GM12878 (cell line): ENCODE data around the gene RIPK4.

Source experiments
- BCL3 ChIP-seq: IDR thresholded peaks from 2 replicates; pipeline ENCODE4 v1.6.1; 2011; ENCODE audit warnings: borderline replicate concordance, low read depth, mild to moderate bottlenecking, moderate library complexity, low read length; ENCODE audit not compliant: insufficient read depth, poor library complexity, severe bottlenecking
- CTCF ChIP-seq, 3 experiments: IDR thresholded peaks in 2 of 3; conservative IDR thresholded peaks in 1 of 3; 2 replicates each; pipeline ENCODE4 v1.5.1; 2011; ENCODE audit warnings: low read depth in 3 of 3, low read length in 3 of 3, mild to moderate bottlenecking in 3 of 3, control low read depth in 2 of 3, moderate library complexity in 2 of 3, inconsistent platforms in 1 of 3, mixed read lengths in 1 of 3; ENCODE audit not compliant: control insufficient read depth in 2 of 3, insufficient read depth in 1 of 3; ENCODE audit errors: extremely low read depth in 1 of 3
- E2F4 ChIP-seq: IDR thresholded peaks from 2 replicates; pipeline ENCODE4 v1.6.1; 2012; ENCODE audit warnings: low read depth, low read length, improper control_type of control experiment
- IRF3 ChIP-seq: fragments of 450-650 bp; IDR thresholded peaks from 2 replicates; pipeline ENCODE4 v1.6.1; 2014; ENCODE audit warnings: mild to moderate bottlenecking
- JUNB ChIP-seq: IDR thresholded peaks from 2 replicates; pipeline ENCODE4 v1.6.1; 2016; ENCODE audit warnings: antibody characterized with exemption, mild to moderate bottlenecking
- NFYB ChIP-seq: IDR thresholded peaks from 2 replicates; pipeline ENCODE4 v1.6.1; 2011; ENCODE audit warnings: low read depth, mild to moderate bottlenecking, low read length, improper control_type of control experiment, moderate library complexity; ENCODE audit not compliant: insufficient read depth
- NR2C1 ChIP-seq: fragments of 450-650 bp; IDR thresholded peaks from 2 replicates; pipeline ENCODE4 v1.6.1; 2017; ENCODE audit warnings: antibody characterized with exemption, mild to moderate bottlenecking, moderate library complexity
- NRF1 ChIP-seq: conservative IDR thresholded peaks from 2 replicates; pipeline ENCODE4 v1.6.1; 2011; ENCODE audit warnings: mild to moderate bottlenecking, low read depth, low read length, improper control_type of control experiment
- POLR2AphosphoS5 ChIP-seq: IDR thresholded peaks from 2 replicates; pipeline ENCODE4 v1.6.1; 2011; ENCODE audit warnings: mild to moderate bottlenecking, low read length, inconsistent platforms
- REST ChIP-seq: IDR thresholded peaks from 2 replicates; pipeline ENCODE4 v1.6.1; 2012; ENCODE audit warnings: mild to moderate bottlenecking, low read depth, low read length
- SP1 ChIP-seq: IDR thresholded peaks from one replicate; pipeline ENCODE4 v1.6.1; 2011; ENCODE audit warnings: low read depth, low read length
- ZNF217 ChIP-seq: fragments of 450-650 bp; IDR thresholded peaks from 2 replicates; pipeline ENCODE4 v1.6.1; 2017; ENCODE audit warnings: antibody characterized with exemption, mild to moderate bottlenecking
- ZNF274 ChIP-seq: IDR thresholded peaks from one replicate; pipeline ENCODE4 v1.8.0; 2011; ENCODE audit not compliant: insufficient read length, insufficient read depth

GRCh38 chr21:41800425-41801320 is 33.8 kb upstream of the RIPK4 start:
- TF ChIP-seq REST (no peak), SP1 (no peak), CTCF (IDR thresholded peaks at IDR 0.05 in 2 of 3, conservative IDR thresholded peaks at IDR 0.05 in 1 of 3; ENCODE audit: control insufficient read depth in 2 of 3, extremely low read depth in 1 of 3, insufficient read depth in 1 of 3, low read depth in 3 of 3, low read length in 3 of 3) (no peak), ZNF217 (no peak), ZNF274 (no peak), NR2C1 (no peak), BCL3 (peak; percentile 87), NRF1 (no peak), E2F4 (no peak), NFYB (no peak), IRF3 (no peak), JUNB (no peak), POLR2AphosphoS5 (no peak)
